OCI-LY1 (cell line): ENCODE results near the gene MAGI1.

Source experiments
- CTCF ChIP-seq: fragments of 200-600 bp; sonication (generic), shearing (Covaris generic); IDR thresholded peaks from 2 replicates; pipeline ENCODE4 v1.5.1; 2017; ENCODE audit warnings: mild to moderate bottlenecking, antibody characterized with exemption, low read length, moderate library complexity, mixed read lengths
- EZH2 ChIP-seq: fragments of 200-600 bp; sonication (generic), shearing (Covaris generic); IDR thresholded peaks from 2 replicates; pipeline ENCODE4 v1.8.0; 2017; ENCODE audit warnings: borderline replicate concordance, mixed run types, mild to moderate bottlenecking, antibody characterized with exemption, low read length, moderate library complexity, mixed read lengths

GRCh38 chr3:65963787-65964677, 74.7 kb downstream of the MAGI1 start:
- TF ChIP-seq EZH2 (no peak), CTCF (no peak)
